GM23248 (cell line): ENCODE results near the gene OSGEP.

Experiments
- EZH2 ChIP-seq: fragments of 200-600 bp; sonication (generic); IDR thresholded peaks from 2 replicates; pipeline ENCODE4 v1.6.1; 2018; ENCODE audit warnings: antibody characterized with exemption, mild to moderate bottlenecking; ENCODE audit not compliant: insufficient read depth, poor library complexity, severe bottlenecking
- EZH2phosphoT487 ChIP-seq: fragments of 200-600 bp; sonication (generic); IDR thresholded peaks from 2 replicates; pipeline ENCODE4 v1.6.1; 2018; ENCODE audit warnings: antibody characterized with exemption, moderate library complexity, mild to moderate bottlenecking, low read depth; ENCODE audit not compliant: insufficient read depth

- TF ChIP-seq EZH2 (no peak), EZH2phosphoT487 (no peak)
Observed at GRCh38 chr14:20478894-20479293, 24.3 kb upstream of the OSGEP start.
